CD14-positive monocyte (primary cell): ENCODE measurements around the gene PRPF40B. TPM values are rescaled to one million over a fixed set of nuclear protein-coding genes. Genes with fewer than 3 reads are reported as not detected.
"Not testable (repeated sequence)": the region's sequence is repeated elsewhere in the genome, so short reads cannot be mapped to it uniquely, and the experiment has no call there.

Source experiments
- DNase-seq, 3 donors: peaks; one replicate each; pipeline ENCODE4 v3.0.0-alpha.2; 2011 to 2022
- H2AFZ ChIP-seq: 2 replicates; pipeline ENCODE4 v1.6.0; 2012; ENCODE audit warnings: mild to moderate bottlenecking, low read depth, low read length, inconsistent platforms; ENCODE audit not compliant: insufficient read depth, poor library complexity, severe bottlenecking
- H3K27ac ChIP-seq, 2 donors: 1 replicate in 1 of 2; 2 replicates in 1 of 2; pipeline ENCODE4 v1.5.1; 2012 to 2013; ENCODE audit warnings: low read length in 2 of 2, control low read depth in 1 of 2, inconsistent platforms in 1 of 2, low read depth in 1 of 2, mild to moderate bottlenecking in 1 of 2
- H3K27me3 ChIP-seq, 2 donors: one replicate each; pipeline versions ENCODE4 v1.6.0 to v1.6.1; 2011 to 2013; ENCODE audit warnings: low read length in 2 of 2; ENCODE audit not compliant: control insufficient read depth in 2 of 2, insufficient read depth in 2 of 2
- H3K36me3 ChIP-seq, 2 donors: replicated peaks in 1 of 2; 1 replicate in 1 of 2; 2 replicates in 1 of 2; pipeline versions ENCODE4 v1.5.1 to v1.6.1; 2012 to 2013; ENCODE audit warnings: low read length in 2 of 2, control low read depth in 1 of 2, inconsistent platforms in 1 of 2, mild to moderate bottlenecking in 1 of 2; ENCODE audit not compliant: insufficient read depth in 2 of 2, control insufficient read depth in 1 of 2
- H3K4me1 ChIP-seq, 2 donors: 1 replicate in 1 of 2; 2 replicates in 1 of 2; pipeline versions ENCODE4 v1.5.1 to v1.6.1; 2012 to 2013; ENCODE audit warnings: low read length in 2 of 2, control low read depth in 1 of 2, inconsistent platforms in 1 of 2, mild to moderate bottlenecking in 1 of 2, moderate library complexity in 1 of 2; ENCODE audit not compliant: insufficient read depth in 2 of 2, control insufficient read depth in 1 of 2
- H3K4me2 ChIP-seq: replicated peaks from 2 replicates; pipeline ENCODE3; 2012; ENCODE audit warnings: low read length, moderate library complexity, mild to moderate bottlenecking; ENCODE audit not compliant: poor library complexity, severe bottlenecking; ENCODE audit errors: extremely low read depth
- H3K4me3 ChIP-seq, 3 experiments: fragments of 200-600 bp in 1 of 3; sonication (generic) in 1 of 3; replicated peaks in 1 of 3; 1 replicate in 2 of 3; 2 replicates in 1 of 3; pipeline ENCODE4 v1.5.1; 2011 to 2013; ENCODE audit warnings: low read length in 3 of 3, mild to moderate bottlenecking in 3 of 3, control low read depth in 2 of 3, low read depth in 2 of 3, inconsistent platforms in 1 of 3, moderate library complexity in 1 of 3
- H3K79me2 ChIP-seq: 2 replicates; pipeline ENCODE4 v1.6.0; 2012; ENCODE audit warnings: mild to moderate bottlenecking, control low read depth, inconsistent platforms, low read length, moderate library complexity; ENCODE audit not compliant: insufficient read depth
- H3K9ac ChIP-seq: 2 replicates; pipeline ENCODE4 v1.6.0; 2017; ENCODE audit warnings: low read length, mild to moderate bottlenecking; ENCODE audit not compliant: insufficient read depth, poor library complexity, severe bottlenecking
- H3K9me3 ChIP-seq, 2 donors: replicated peaks in 1 of 2; 1 replicate in 1 of 2; 2 replicates in 1 of 2; pipeline versions ENCODE4 v1.5.1 to v1.6.1; 2012 to 2013; ENCODE audit warnings: low read length in 2 of 2, control low read depth in 1 of 2; ENCODE audit not compliant: control insufficient read depth in 1 of 2, insufficient read depth in 1 of 2
- H4K20me1 ChIP-seq: 2 replicates; pipeline ENCODE4 v1.6.0; 2012; ENCODE audit warnings: mild to moderate bottlenecking, low read length, control low read depth, moderate library complexity; ENCODE audit not compliant: insufficient read depth
- H3K27ac Mint-ChIP-seq, 7 donors: one replicate each; pipeline ENCODE4 v1.8.0; 2020; ENCODE audit warnings: mild to moderate bottlenecking in 7 of 7, mixed read lengths in 7 of 7, moderate library complexity in 6 of 7, inconsistent platforms in 2 of 7
- H3K27me3 Mint-ChIP-seq, 3 donors: one replicate each; pipeline ENCODE4 v1.8.0; 2021 to 2022; ENCODE audit warnings: low read depth in 3 of 3, mild to moderate bottlenecking in 3 of 3, mixed read lengths in 3 of 3, moderate library complexity in 3 of 3, inconsistent platforms in 1 of 3
- H3K36me3 Mint-ChIP-seq, 2 donors: one replicate each; pipeline ENCODE4 v1.8.0; 2020; ENCODE audit warnings: mixed read lengths in 2 of 2, inconsistent platforms in 1 of 2, mild to moderate bottlenecking in 1 of 2
- H3K4me1 Mint-ChIP-seq: one replicate; pipeline ENCODE4 v1.8.0; 2020; ENCODE audit warnings: mild to moderate bottlenecking, mixed read lengths
- H3K4me3 Mint-ChIP-seq, 2 donors: one replicate each; pipeline ENCODE4 v1.8.0; 2020; ENCODE audit warnings: mild to moderate bottlenecking in 2 of 2, mixed read lengths in 2 of 2, moderate library complexity in 1 of 2
- H3K9me3 Mint-ChIP-seq, 7 donors: one replicate each; pipeline ENCODE4 v1.8.0; 2020 to 2022; ENCODE audit warnings: mixed read lengths in 7 of 7, mild to moderate bottlenecking in 6 of 7, moderate library complexity in 6 of 7, inconsistent platforms in 2 of 7
- CTCF ChIP-seq: fragments of 200-600 bp; IDR thresholded peaks from one replicate; pipeline ENCODE4 v1.8.0; 2022; ENCODE audit warnings: antibody characterized with exemption, mild to moderate bottlenecking
- WGBS: methylation state at CpG from one replicate; pipeline ENCODE4 v1.1.5; 2013; ENCODE audit warnings: missing lambda C conversion rate; ENCODE audit not compliant: insufficient coverage; 5-methylcytosine and 5-hydroxymethylcytosine counted together
- intact Hi-C, 2 donors: fragments of 100-400 bp; cut with micrococcal nuclease; formaldehyde crosslinking; loops; one replicate each; pipeline versions ENCODE4 v1.15.0 to v1.15.1; 2023
- polyA plus RNA-seq, 3 donors: library from polyadenylated mRNA; depleted of rRNA in 1 of 3; unstranded in 2 of 3; stranded (reverse) in 1 of 3; fragments of 300-500 nt in 2 of 3; fragments of >200 nt in 1 of 3; fragmentation: Illumina TruSeq in 2 of 3; gene quantifications; 1 replicate in 2 of 3; 2 replicates in 1 of 3; pipeline ENCODE4 v1.2.3, GENCODE V29; 2012 to 2021

Gene PRPF40B
- polyA plus RNA-seq, 3 donors: 0.14 to 1.3 (median 0.57) TPM

GRCh38 chr12:49603721-49604120 is 19.6 kb upstream of the PRPF40B start:
- Mint-ChIP-seq H3K4me3 (no peak overlapping the region), H3K9me3 (peaks cover 0 to 2% (median 0%) of the 10 kb centered on the region in 7 donors), H3K27me3 (peaks cover 3 to 14% (median 9%) of the 10 kb centered on the region in 3 donors), H3K4me1 (peaks cover 7% of the 10 kb centered on the region), H3K36me3 (no peaks in the 10 kb centered on the region), H3K27ac (no peak overlapping the region)
- intact Hi-C loops: no loop called here
- Histone ChIP-seq H3K79me2 (no peaks in the 10 kb centered on the region), H3K36me3 (no peaks in the 10 kb centered on the region), H3K9me3 (no peaks in the 10 kb centered on the region), H2AFZ (no peak overlapping the region), H3K27ac (no peak overlapping the region), H3K9ac (no peak overlapping the region), H3K4me2 (no peak overlapping the region), H4K20me1 (no peaks in the 10 kb centered on the region), H3K4me1 (no peaks in the 10 kb centered on the region), H3K27me3 (no peaks in the 10 kb centered on the region), H3K4me3 (no peak overlapping the region)
- WGBS: no CpG with 5 or more reads among the region's 1 CpG
- no peak for DNase-seq
- no peak for TF ChIP-seq CTCF

- intact Hi-C loops: no loop called here
- Histone ChIP-seq H3K27ac (no peak overlapping the region), H3K36me3 (no peaks in the 10 kb centered on the region), H2AFZ (no peak overlapping the region), H3K27me3 (no peaks in the 10 kb centered on the region), H3K79me2 (no peaks in the 10 kb centered on the region), H3K9me3 (no peaks in the 10 kb centered on the region), H4K20me1 (no peaks in the 10 kb centered on the region), H3K4me3 (no peak overlapping the region), H3K4me1 (no peaks in the 10 kb centered on the region), H3K4me2 (no peak overlapping the region), H3K9ac (no peak overlapping the region)
- 37% methylated on average over 2 of the region's 5 CpGs for WGBS
- no peak for TF ChIP-seq CTCF
- H3K4me3 Mint-ChIP-seq: no peak overlapping the region
- peaks cover 3 to 16% (median 9%) of the 10 kb centered on the region in 3 donors for H3K27me3 Mint-ChIP-seq
- H3K36me3 Mint-ChIP-seq: no peaks in the 10 kb centered on the region
- H3K27ac Mint-ChIP-seq: peak overlapping the region in 1 of 7 donors; percentile 60
- peaks cover 0 to 2% (median 0%) of the 10 kb centered on the region in 7 donors for H3K9me3 Mint-ChIP-seq
- peaks cover 7% of the 10 kb centered on the region for H3K4me1 Mint-ChIP-seq
- no peak for DNase-seq
These were observed 18.5 kb upstream of the PRPF40B start for GRCh38 chr12:49604856-49605255.

- H3K9me3 Mint-ChIP-seq, H2AFZ ChIP-seq, H3K4me3 Mint-ChIP-seq, H3K4me2 ChIP-seq, H3K4me1 ChIP-seq, intact Hi-C loops, H3K27ac ChIP-seq, H3K27me3 ChIP-seq, H3K9ac ChIP-seq, H3K4me3 ChIP-seq, H3K9me3 ChIP-seq, H3K4me1 Mint-ChIP-seq, H3K36me3 Mint-ChIP-seq, H3K36me3 ChIP-seq, DNase-seq, H4K20me1 ChIP-seq, H3K79me2 ChIP-seq: not testable (repeated sequence)
- peak within 1 kb of the TSS in 1 of 7 donors; percentile 60 for H3K27ac Mint-ChIP-seq
- peaks cover 3 to 18% (median 9%) of the 10 kb centered on the region in 3 donors for H3K27me3 Mint-ChIP-seq
- 80% methylated on average over 1 of the region's 4 CpGs for WGBS
These were observed 17.8 kb upstream of the PRPF40B start, which contains the start of gene FAM186B for GRCh38 chr12:49605539-49605938. Gene FAM186B, minus strand, starts transcription at chr12:49605639. Its CDS starts 162 bp downstream, at chr12:49605477.
